ENCODE measurements around the gene CRYL1. TPM values are rescaled to one million over a fixed set of nuclear protein-coding genes. Genes with fewer than 3 reads are reported as not detected.

The CRYL1 gene
- total RNA-seq, 1 donor from 2014 or later = 30.1 TPM

- ATAC-seq = no peak
Observed at GRCh38 chr13:20492641-20493040, 33.0 kb downstream of the CRYL1 start.

- ATAC-seq = peak; percentile 41
Observed at GRCh38 chr13:20491926-20492435, 33.7 kb downstream of the CRYL1 start.

- ATAC-seq = peak; percentile 53
Observed at GRCh38 chr13:20489185-20489820, 36.4 kb downstream of the CRYL1 start.

GRCh38 chr13:20487927-20488326, 37.7 kb downstream of the CRYL1 start:
- no peak for ATAC-seq

GRCh38 chr13:20482787-20483186, 42.9 kb downstream of the CRYL1 start:
- no peak for ATAC-seq

GRCh38 chr13:20482275-20482761, 43.3 kb downstream of the CRYL1 start:
- peak; percentile 96 for ATAC-seq

GRCh38 chr13:20477394-20477793, 48.3 kb downstream of the CRYL1 start:
- no peak for ATAC-seq

GRCh38 chr13:20475927-20476691, 49.5 kb downstream of the CRYL1 start:
- peak; percentile 51 for ATAC-seq

GRCh38 chr13:20474515-20474914, 51.1 kb downstream of the CRYL1 start:
- ATAC-seq = no peak

- ATAC-seq = no peak
Observed at GRCh38 chr13:20473888-20474287, 51.8 kb downstream of the CRYL1 start.

- no peak for ATAC-seq
Observed at GRCh38 chr13:20473139-20473538, 52.5 kb downstream of the CRYL1 start.

GRCh38 chr13:20472531-20472930, 53.1 kb downstream of the CRYL1 start:
- ATAC-seq = no peak

- ATAC-seq = no peak
Observed at GRCh38 chr13:20470136-20470535, 55.5 kb downstream of the CRYL1 start.

- ATAC-seq = no peak
Observed at GRCh38 chr13:20466371-20466770, 59.3 kb downstream of the CRYL1 start.

- ATAC-seq = peak; percentile 91
Observed at GRCh38 chr13:20465218-20465879, 60.3 kb downstream of the CRYL1 start.

GRCh38 chr13:20462921-20463320, 62.7 kb downstream of the CRYL1 start:
- ATAC-seq = no peak

GRCh38 chr13:20462533-20462915, 63.1 kb downstream of the CRYL1 start:
- no peak for ATAC-seq

- no peak for ATAC-seq
Observed at GRCh38 chr13:20461860-20462532, 63.7 kb downstream of the CRYL1 start.

- no peak for ATAC-seq
Observed at GRCh38 chr13:20461481-20461859, 64.2 kb downstream of the CRYL1 start.

GRCh38 chr13:20460761-20461160, 64.9 kb downstream of the CRYL1 start:
- ATAC-seq = no peak

- peak; percentile 38 for ATAC-seq
Observed at GRCh38 chr13:20457670-20458069, 68.0 kb downstream of the CRYL1 start.

- peak; percentile 22 for ATAC-seq
Observed at GRCh38 chr13:20456737-20457136, 68.9 kb downstream of the CRYL1 start.

- ATAC-seq = no peak
Observed at GRCh38 chr13:20451397-20451796, 74.3 kb downstream of the CRYL1 start.

All from esophagus mucosa (tissue), 1 donor.